HepG2 (cell line): ENCODE measurements around the gene UCN2. TPM values are rescaled to one million over a fixed set of nuclear protein-coding genes. Genes with fewer than 3 reads are reported as not detected.

Experiments
- ATAC-seq: fragments of 200-7000 bp; cut with Tn5 transposase; 3 replicates; pipeline ENCODE4 v1.9.1; 2020; ENCODE audit warnings: mild to moderate bottlenecking, moderate library complexity
- BruUV-seq: library from RNA; stranded (reverse); fragments of 400-500 nt; replicated peaks from 2 replicates; lab custom pipeline; 2021; lab: Mats Ljungman, UMichigan
- CTCF ChIA-PET: fragments of 300-600 bp; formaldehyde crosslinking; extraction: SDS; loops from one replicate; lab custom pipeline; 2021; ENCODE audit warnings: low total read pairs, inconsistent platforms, low intra/inter-chr PET ratio; lab: Yijun Ruan, JAX
- POLR2A ChIA-PET: fragments of 350-600 bp; sonication (Branson Sonifier 250); formaldehyde crosslinking; loops from one replicate; lab custom pipeline; 2020; ENCODE audit warnings: antibody characterized with exemption, inconsistent platforms; lab: Yijun Ruan, JAX
- DNase-seq: peaks from one replicate; pipeline ENCODE4 v3.0.0-alpha.2; 2015; ENCODE audit warnings: low spot score
- FAIRE-seq: peaks from 3 replicates; lab custom pipeline; 2011; peaks lifted over from hg19 to GRCh38; lab: Jason Lieb, UNC
- H2AFZ ChIP-seq: one replicate; pipeline ENCODE4 v1.6.1; 2011; ENCODE audit warnings: low read length, inconsistent platforms
- H3K27ac ChIP-seq: fragments of 300-600 bp; 3 replicates; pipeline ENCODE4 v1.8.0; 2011; ENCODE audit warnings: mixed run types, mild to moderate bottlenecking, mixed read lengths, low read length, inconsistent platforms; ENCODE audit not compliant: insufficient read depth; ENCODE audit errors: extremely low read length
- H3K27me3 ChIP-seq, 2 experiments: fragments of 200-600 bp in 1 of 2; 2 replicates in 1 of 2; 3 replicates in 1 of 2; pipeline versions ENCODE4 v1.6.0 to v1.8.0; 2011; ENCODE audit warnings: low read length in 2 of 2, mild to moderate bottlenecking in 2 of 2, moderate library complexity in 2 of 2, inconsistent platforms in 1 of 2; ENCODE audit not compliant: insufficient read depth in 2 of 2, control insufficient read depth in 1 of 2
- H3K36me3 ChIP-seq, 2 experiments: fragments of 200-600 bp in 1 of 2; replicated peaks in 1 of 2; 2 replicates in 1 of 2; 3 replicates in 1 of 2; pipeline versions ENCODE4 v1.5.1 to v1.8.0; 2011; ENCODE audit warnings: low read length in 2 of 2, inconsistent platforms in 1 of 2; ENCODE audit not compliant: insufficient read depth in 2 of 2, control insufficient read depth in 1 of 2
- H3K4me1 ChIP-seq: 2 replicates; pipeline ENCODE4 v1.5.1; 2012; ENCODE audit warnings: low read length, inconsistent platforms; ENCODE audit not compliant: insufficient read depth
- H3K4me2 ChIP-seq: 2 replicates; pipeline ENCODE4 v1.6.0; 2011; ENCODE audit warnings: low read depth, low read length, inconsistent platforms
- H3K4me3 ChIP-seq, 3 experiments: fragments of 200-600 bp in 1 of 3; sonication (generic), shearing (Covaris generic) in 1 of 3; replicated peaks in 1 of 3; 2 replicates each; pipeline ENCODE4 v1.5.1; 2011 to 2016; ENCODE audit warnings: low read length in 3 of 3, inconsistent platforms in 2 of 3, low read depth in 2 of 3, mild to moderate bottlenecking in 2 of 3, control low read depth in 1 of 3, mixed read lengths in 1 of 3; ENCODE audit not compliant: insufficient read depth in 1 of 3
- H3K79me2 ChIP-seq: one replicate; pipeline ENCODE4 v1.6.1; 2011; ENCODE audit warnings: low read length, inconsistent platforms; ENCODE audit not compliant: insufficient read depth
- H3K9ac ChIP-seq: 2 replicates; pipeline ENCODE4 v1.6.0; 2011; ENCODE audit warnings: mild to moderate bottlenecking, low read depth, low read length, inconsistent platforms; ENCODE audit not compliant: insufficient read depth
- H3K9me3 ChIP-seq: 2 replicates; pipeline ENCODE4 v1.5.1; 2012; ENCODE audit warnings: mild to moderate bottlenecking, low read length
- H4K20me1 ChIP-seq: 2 replicates; pipeline ENCODE4 v1.6.0; 2011; ENCODE audit warnings: inconsistent platforms, mild to moderate bottlenecking, low read length, moderate library complexity; ENCODE audit not compliant: insufficient read depth
- HNRNPK ChIP-seq: fragments of 200-400 bp; formaldehyde crosslinking; IDR thresholded peaks from 2 replicates; pipeline ENCODE4 v1.6.1; 2018; ENCODE audit warnings: low read length, low read depth, moderate library complexity, mild to moderate bottlenecking; ENCODE audit not compliant: poor library complexity, severe bottlenecking
- MAX ChIP-seq: IDR thresholded peaks from 2 replicates; pipeline ENCODE4 v1.6.1; 2012; ENCODE audit warnings: inconsistent platforms
- MTA1 ChIP-seq: sonication (generic); formaldehyde crosslinking; IDR thresholded peaks from 2 replicates; pipeline ENCODE4 v1.4.0; 2020; ENCODE audit warnings: missing genetic modification reagents, mild to moderate bottlenecking, borderline replicate concordance
- TFAP4 ChIP-seq: sonication (generic); IDR thresholded peaks from 2 replicates; pipeline ENCODE4 v1.6.1; 2016; ENCODE audit warnings: low read depth, borderline replicate concordance
- ZBTB10 ChIP-seq: sonication (generic); formaldehyde crosslinking; IDR thresholded peaks from 2 replicates; pipeline ENCODE4 v1.4.0; 2020; ENCODE audit warnings: missing genetic modification reagents, borderline replicate concordance
- ZNF609 ChIP-seq: sonication (generic); formaldehyde crosslinking; IDR thresholded peaks from 2 replicates; pipeline ENCODE4 v1.4.0; 2020; ENCODE audit warnings: mild to moderate bottlenecking, missing genetic modification reagents, borderline replicate concordance
- ZNF747 ChIP-seq: sonication (generic); formaldehyde crosslinking; IDR thresholded peaks from 2 replicates; pipeline ENCODE4 v1.8.1; 2023; ENCODE audit warnings: missing genetic modification reagents, mild to moderate bottlenecking, borderline replicate concordance
- ZNF768 ChIP-seq: sonication (generic); formaldehyde crosslinking; IDR thresholded peaks from 2 replicates; pipeline ENCODE4 v1.4.0; 2020; ENCODE audit warnings: missing genetic modification reagents
- ZSCAN21 ChIP-seq: sonication (generic); formaldehyde crosslinking; IDR thresholded peaks from 2 replicates; pipeline ENCODE4 v1.8.0; 2022; ENCODE audit warnings: mild to moderate bottlenecking, missing genetic modification reagents, moderate library complexity, borderline replicate concordance
- WGBS: methylation state at CpG from one replicate; pipeline ENCODE4 v1.1.6; 2017; ENCODE audit warnings: low lambda C conversion rate; 5-methylcytosine and 5-hydroxymethylcytosine counted together
- in situ Hi-C: cut with HindIII; loops from 2 replicates; pipeline ENCODE4 v1.10.0; 2017; ENCODE audit warnings: low pct_unique_long_range_greater_than_20kb; ENCODE audit not compliant: extremely low pct_ligation_motif_present
- intact Hi-C: fragments of 100-400 bp; cut with micrococcal nuclease; formaldehyde crosslinking; loops from one replicate; pipeline ENCODE4 v1.10.0; 2022; ENCODE audit not compliant: unreplicated experiment
- polyA plus RNA-seq, 8 experiments: library from polyadenylated mRNA; depleted of rRNA in 3 of 8; stranded (reverse) in 7 of 8; unstranded in 1 of 8; fragments of >200 nt; fragmentation: Illumina TruSeq in 4 of 8; extraction: Trizol in 4 of 8; gene quantifications; 2 replicates each; pipeline versions ENCODE4 v1.2.1 to v1.2.3, GENCODE V29; 2011 to 2016; ENCODE audit warnings: low read depth in 4 of 8, missing spikeins in 1 of 8, mixed read lengths in 1 of 8; ENCODE audit not compliant: insufficient read depth in 1 of 8
- total RNA-seq, 5 experiments: library from RNA; depleted of rRNA; stranded (reverse); fragments of >200 nt; fragmentation: Illumina TruSeq; extraction: Trizol; gene quantifications; 2 replicates each; pipeline ENCODE4 v1.2.3, GENCODE V29; 2016; ENCODE audit warnings: low read depth in 1 of 5
- TF ChIP-seq, protein P1 (sequence below): sonication (generic); formaldehyde crosslinking; IDR thresholded peaks from 2 replicates; pipeline ENCODE4 v1.8.0; 2022; ENCODE audit warnings: mild to moderate bottlenecking, missing genetic modification reagents; ENCODE audit not compliant: insufficient replicate concordance

The UCN2 gene
- total and polyA plus RNA-seq, 2 of the 13 experiments (the other 11 are each of a cell fraction or from before 2014, with no cell fraction given), result 0.07 to 1.5 TPM

GRCh38 chr3:48561045-48561736, 2.4 kb downstream of the UCN2 start (continued):
- TF ChIP-seq ZBTB10, result no peak
- TF ChIP-seq ZSCAN21, result no peak
- TF ChIP-seq, protein P1, sequence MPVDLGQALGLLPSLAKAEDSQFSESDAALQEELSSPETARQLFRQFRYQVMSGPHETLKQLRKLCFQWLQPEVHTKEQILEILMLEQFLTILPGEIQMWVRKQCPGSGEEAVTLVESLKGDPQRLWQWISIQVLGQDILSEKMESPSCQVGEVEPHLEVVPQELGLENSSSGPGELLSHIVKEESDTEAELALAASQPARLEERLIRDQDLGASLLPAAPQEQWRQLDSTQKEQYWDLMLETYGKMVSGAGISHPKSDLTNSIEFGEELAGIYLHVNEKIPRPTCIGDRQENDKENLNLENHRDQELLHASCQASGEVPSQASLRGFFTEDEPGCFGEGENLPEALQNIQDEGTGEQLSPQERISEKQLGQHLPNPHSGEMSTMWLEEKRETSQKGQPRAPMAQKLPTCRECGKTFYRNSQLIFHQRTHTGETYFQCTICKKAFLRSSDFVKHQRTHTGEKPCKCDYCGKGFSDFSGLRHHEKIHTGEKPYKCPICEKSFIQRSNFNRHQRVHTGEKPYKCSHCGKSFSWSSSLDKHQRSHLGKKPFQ (CRISPR knock-in tag), result no peak
- TF ChIP-seq HNRNPK, result no peak
- TF ChIP-seq, all 625 proteins: peak for 54

GRCh38 chr3:48560648-48561018, 2.9 kb downstream of the UCN2 start:
- intact Hi-C loops (no loop called here), in situ Hi-C loops (no loop called here)
- H4K20me1 ChIP-seq, result no peaks in the 10 kb centered on the region
- DNase-seq (no peak), FAIRE-seq (no peak), ATAC-seq (no peak)
- peak overlapping the region; percentile 34 for H3K27ac ChIP-seq
- peak overlapping the region; percentile 53 to 68 (median 59) for H3K4me3 ChIP-seq
- H3K9ac ChIP-seq, result peak overlapping the region; percentile 42; the same call in 1 of the 2 replicates
- no peaks in the 10 kb centered on the region for H3K9me3 ChIP-seq
- CTCF ChIA-PET, result no interaction called here
- no TSS peak for BruUV-seq
- H2AFZ ChIP-seq, result no peak overlapping the region
- H3K4me2 ChIP-seq, result peak overlapping the region; percentile 86
- H3K27me3 ChIP-seq, result no peaks in the 10 kb centered on the region; a peak in 1 of 5 replicates
- H3K79me2 ChIP-seq, result peaks cover 9% of the 10 kb centered on the region
- H3K36me3 ChIP-seq, result no peaks in the 10 kb centered on the region
- H3K4me1 ChIP-seq, result peaks cover 82% of the 10 kb centered on the region
- 36% methylated on average over 5 of the region's 5 CpGs for WGBS
- POLR2A ChIA-PET, result interaction anchor here (0.7 to 3.0 kb wide), 3 partner anchors 64 to 87 kb away, joined by 3 to 7 read pairs (median 4); partner anchors contain the start of gene SLC26A6
- TF ChIP-seq MAX (0 out of 2 replicates have a peak, but pooled peaks have one; percentile 3), MTA1 (CRISPR knock-in tag) (no peak), ZNF747 (0 out of 2 replicates have a peak, but pooled peaks have one; percentile 40), ZNF768 (CRISPR knock-in tag) (peak; percentile 52; the same call in 1 of the 2 replicates), TFAP4 (peak; percentile 65; the same call in 1 of the 2 replicates), ZNF609 (CRISPR knock-in tag) (0 out of 2 replicates have a peak, but pooled peaks have one; percentile 11)
